ENCODE data around the gene KDM1A.

KDM1A gene

GRCh38 chr1:23114424-23115079, 95.3 kb downstream of the KDM1A start:
- DNase-seq: no peak

- no peak for DNase-seq
These were observed 97.1 kb downstream of the KDM1A start for GRCh38 chr1:23116216-23116836.

- no peak for DNase-seq
These were observed 97.8 kb downstream of the KDM1A start for GRCh38 chr1:23116921-23117699.

GRCh38 chr1:23118407-23118806, 99.1 kb downstream of the KDM1A start:
- no peak for DNase-seq

GRCh38 chr1:23118957-23119792, 99.9 kb downstream of the KDM1A start:
- peak; percentile 30 for DNase-seq

GRCh38 chr1:23120383-23120782, 101.1 kb downstream of the KDM1A start:
- no peak for DNase-seq

GRCh38 chr1:23122023-23122748, 102.9 kb downstream of the KDM1A start:
- DNase-seq: no peak

GRCh38 chr1:23122796-23123195, 103.5 kb downstream of the KDM1A start:
- no peak for DNase-seq

GRCh38 chr1:23123528-23123927, 104.3 kb downstream of the KDM1A start:
- DNase-seq: no peak

- DNase-seq: no peak
These were observed 105.2 kb downstream of the KDM1A start for GRCh38 chr1:23124259-23125026.

GRCh38 chr1:23125489-23125888, 106.2 kb downstream of the KDM1A start:
- DNase-seq: no peak

GRCh38 chr1:23126200-23126599, 106.9 kb downstream of the KDM1A start:
- DNase-seq: no peak

GRCh38 chr1:23126801-23127200, 107.5 kb downstream of the KDM1A start:
- DNase-seq: no peak

- no peak for DNase-seq
These were observed 110.6 kb downstream of the KDM1A start for GRCh38 chr1:23129846-23130245.

- no peak for DNase-seq
These were observed 112.8 kb downstream of the KDM1A start for GRCh38 chr1:23132033-23132432.
